NCI-H187 treated with DMSO at 0.1 percent for 48 hours (cell line): ENCODE results near the gene KASH5.
A peak's percentile ranks its signal among the peaks of the same experiment; 100 is the strongest.
"Not testable (repeated sequence)": the region's sequence is repeated elsewhere in the genome, so short reads cannot be mapped to it uniquely, and the experiment has no call there.

Experiments
- DNase-seq: peaks from one replicate; lab custom pipeline; 2025; lab: John Stamatoyannopoulos, UW

KASH5 gene

GRCh38 chr19:49439836-49440235 lies 51.8 kb downstream of the KASH5 start:
- DNase-seq = no peak

GRCh38 chr19:49440439-49441209 lies 52.6 kb downstream of the KASH5 start:
- no peak for DNase-seq

GRCh38 chr19:49441210-49441959 lies 53.3 kb downstream of the KASH5 start, which contains the start of gene SLC17A7:
SLC17A7 (minus strand) TSS chr19:49441527; CDS start chr19:49441379, 148 bp downstream.
- DNase-seq = no peak

- no peak for DNase-seq
Measured at GRCh38 chr19:49441960-49442350, 53.9 kb downstream of the KASH5 start.

- no peak for DNase-seq
Measured at GRCh38 chr19:49442354-49442753, 54.3 kb downstream of the KASH5 start.

GRCh38 chr19:49442771-49443365 lies 54.8 kb downstream of the KASH5 start:
- no peak for DNase-seq

GRCh38 chr19:49443366-49444099 lies 55.5 kb downstream of the KASH5 start:
- peak; percentile 93 for DNase-seq

DNA sequence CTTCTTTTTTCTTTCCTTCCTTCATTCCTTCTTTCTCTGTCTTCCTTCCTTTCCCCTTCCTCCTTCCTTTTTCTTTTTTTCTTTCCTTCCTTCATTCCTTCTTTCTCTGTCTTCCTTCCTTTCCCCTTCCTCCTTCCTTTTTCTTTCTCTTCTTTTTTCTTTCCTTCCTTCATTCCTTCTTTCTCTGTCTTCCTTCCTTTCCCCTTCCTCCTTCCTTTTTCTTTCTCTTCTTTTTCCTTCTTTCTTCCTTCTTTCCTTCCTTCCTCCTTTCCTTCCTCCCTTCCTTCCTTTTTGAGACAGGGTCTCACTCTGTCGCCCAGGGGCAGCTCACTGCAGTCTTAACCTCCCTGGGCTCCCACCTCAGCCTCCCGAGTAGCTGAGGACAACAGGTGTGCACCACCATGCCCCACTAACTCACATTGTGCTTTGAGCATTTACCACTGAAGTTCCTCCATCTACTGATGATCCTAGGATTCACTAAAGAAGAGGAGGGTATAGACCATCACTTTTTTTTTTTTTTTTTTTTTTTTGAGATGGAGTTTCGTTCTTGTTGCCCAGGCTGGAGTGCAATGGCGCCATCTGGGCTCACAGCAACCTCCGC lies 56.2 kb downstream of the KASH5 start:
- DNase-seq = not testable (repeated sequence)

DNA sequence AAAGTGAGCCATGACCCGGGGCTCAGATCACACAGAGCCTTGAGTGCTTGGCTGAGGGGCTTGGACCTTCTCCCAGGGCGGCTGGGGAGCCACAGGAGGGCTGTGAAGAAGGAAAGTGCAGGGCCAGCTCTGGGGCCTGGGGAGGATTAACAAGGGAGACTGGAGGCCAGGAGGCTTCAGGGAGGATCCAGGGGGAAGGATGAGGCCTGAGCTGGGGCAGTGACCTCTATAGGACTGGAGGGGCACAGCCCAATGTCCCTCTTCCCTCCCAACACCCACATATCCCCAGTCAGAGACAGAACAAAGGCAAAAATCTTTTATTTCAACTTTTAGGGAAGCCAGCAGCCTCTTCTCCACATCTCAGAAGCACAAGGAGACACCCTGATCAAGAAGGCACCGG lies 57.9 kb downstream of the KASH5 start:
- no peak for DNase-seq

DNA sequence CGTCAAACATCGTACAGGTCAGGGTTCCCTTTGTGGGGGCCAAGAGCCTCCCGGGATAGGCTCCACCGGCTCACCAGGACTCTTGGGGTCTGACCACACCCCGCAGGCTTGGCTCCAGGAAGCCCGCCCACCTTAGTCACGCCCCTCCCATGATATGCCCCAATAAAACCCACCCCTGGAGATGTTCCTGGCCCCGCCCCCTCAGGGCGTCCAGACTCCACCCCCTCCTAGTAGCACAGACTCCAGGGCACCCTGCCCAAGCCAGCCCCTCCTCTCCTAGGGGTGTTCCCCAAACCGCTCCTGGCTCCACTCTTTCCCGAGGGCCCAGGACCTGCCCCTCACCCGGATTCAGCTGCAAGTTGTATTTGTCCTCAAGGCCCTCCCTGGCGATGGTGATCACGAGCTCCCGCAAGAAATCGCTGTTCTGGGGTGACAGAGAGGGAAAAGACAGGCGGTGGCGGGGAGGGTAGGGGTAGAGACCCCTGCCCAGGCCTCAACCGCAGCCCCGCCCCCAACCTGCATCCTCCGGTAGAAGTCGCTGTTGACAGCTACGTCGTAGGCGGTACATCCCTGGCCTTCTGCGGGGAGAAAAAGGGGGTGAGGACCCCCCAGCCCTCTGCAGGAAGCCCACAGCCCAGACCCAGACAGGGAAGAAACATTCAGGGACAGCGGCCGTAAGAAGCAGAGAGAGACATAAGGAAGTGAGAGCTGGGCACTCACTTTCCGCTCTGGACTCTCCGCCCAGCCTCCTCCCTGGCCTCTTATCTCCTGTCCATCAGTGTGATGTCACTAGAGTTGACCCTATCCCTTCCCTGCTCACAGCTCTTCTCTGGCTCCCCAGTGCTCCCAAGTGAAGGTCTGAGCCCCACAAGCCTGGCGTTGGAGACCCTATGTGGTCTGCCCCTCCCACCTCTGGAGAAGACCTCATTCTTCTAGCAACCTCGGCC lies 59.7 kb downstream of the KASH5 start:
- DNase-seq = no peak

DNA sequence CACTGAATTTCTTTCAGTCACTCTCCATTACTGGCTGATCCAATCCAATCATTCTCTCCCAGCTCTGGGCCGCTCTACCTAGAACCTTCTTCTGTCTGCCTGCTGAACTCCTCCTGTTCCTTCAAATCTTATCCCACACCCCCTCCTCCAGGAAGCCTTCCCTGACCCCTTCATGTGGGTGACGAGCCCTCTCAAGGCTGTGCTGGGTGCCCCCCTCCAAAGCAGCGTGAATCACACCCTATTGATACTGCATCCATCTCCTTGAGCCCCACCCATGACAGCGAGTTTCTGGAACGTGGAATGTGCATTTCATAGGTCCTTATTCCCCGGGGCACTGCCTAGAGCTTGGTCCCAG lies 60.4 kb downstream of the KASH5 start:
- DNase-seq = no peak

DNA sequence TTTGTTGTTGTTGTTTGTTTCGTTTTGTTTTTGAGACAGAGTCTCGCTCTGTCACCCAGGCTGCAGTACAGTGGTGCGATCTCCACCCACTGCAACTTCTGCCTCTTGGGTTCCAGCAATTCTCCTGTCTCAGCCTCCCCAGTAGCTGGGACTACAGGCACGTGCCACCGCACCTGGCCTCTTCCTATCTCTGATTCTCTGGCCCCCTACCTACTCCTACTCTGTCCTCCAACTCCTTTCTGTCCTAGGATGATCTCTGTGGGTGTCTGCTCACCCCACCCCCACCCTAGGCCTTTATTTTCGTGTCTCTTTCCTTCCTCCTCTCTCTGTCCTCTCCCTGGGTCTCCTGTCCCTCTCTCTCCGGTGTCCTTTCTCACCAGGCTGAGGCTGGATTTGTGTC lies 62.4 kb downstream of the KASH5 start:
- no peak for DNase-seq

GRCh38 chr19:49451430-49452181 lies 63.6 kb downstream of the KASH5 start, which contains the start of gene PIH1D1:
PIH1D1 (minus strand) TSS chr19:49451814; CDS start chr19:49451574, 240 bp downstream.
- DNase-seq = peak; percentile 98

- DNase-seq = peak; percentile 94
Measured at GRCh38 chr19:49453013-49453756, 65.1 kb downstream of the KASH5 start, which contains the start of gene ALDH16A1. ALDH16A1 (plus strand) TSS chr19:49453225; CDS start chr19:49453332, 107 bp downstream.

- DNase-seq = no peak
Measured at GRCh38 chr19:49453757-49454240, 65.8 kb downstream of the KASH5 start.

DNA sequence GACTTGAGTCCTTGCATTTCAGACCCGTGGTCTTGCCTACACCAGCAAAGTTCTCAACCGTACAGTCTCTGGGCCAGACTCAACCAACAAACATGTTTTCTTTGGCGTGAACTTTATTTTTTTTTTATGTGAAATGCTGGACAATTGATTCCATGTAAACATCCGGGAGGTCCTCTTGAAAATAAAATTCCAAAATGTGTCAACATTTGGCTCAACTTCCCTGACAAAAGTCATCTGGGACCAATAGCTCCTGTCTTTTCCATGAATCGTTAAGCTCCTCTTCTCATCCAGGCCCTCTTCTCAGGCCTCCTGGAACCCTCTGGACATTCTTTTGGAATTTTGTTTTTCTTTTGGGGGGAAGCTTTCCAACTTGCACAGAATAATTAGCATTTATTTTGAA lies 67.7 kb downstream of the KASH5 start:
- DNase-seq = no peak

- no peak for DNase-seq
Measured at GRCh38 chr19:49456326-49456725, 68.3 kb downstream of the KASH5 start.

- no peak for DNase-seq
Measured at GRCh38 chr19:49458567-49458903, 70.5 kb downstream of the KASH5 start.

- DNase-seq = no peak
Measured at GRCh38 chr19:49459388-49459787, 71.3 kb downstream of the KASH5 start.
